Vagina (tissue), 2 donors: Measurements from ENCODE around the gene SERPING1.

Source experiments
- POLR2A ChIP-seq, 2 donors: fragments of 450-650 bp; IDR thresholded peaks; one replicate each; pipeline ENCODE4 v1.6.1; 2017; ENCODE audit warnings: antibody characterized with exemption in 2 of 2, mild to moderate bottlenecking in 2 of 2, moderate library complexity in 2 of 2
- POLR2AphosphoS5 ChIP-seq, 2 donors: sonication (generic); formaldehyde crosslinking; IDR thresholded peaks; one replicate each; pipeline ENCODE4 v1.9.0; 2017; ENCODE audit warnings: antibody characterized with exemption in 2 of 2, mild to moderate bottlenecking in 2 of 2, low read depth in 1 of 2; ENCODE audit not compliant: insufficient read depth in 1 of 2
- TF ChIP-seq, protein P1 (sequence below), 3 experiments: fragments of 450-650 bp in 2 of 3; fragments of 200-600 bp in 1 of 3; sonication (generic) in 1 of 3; IDR thresholded peaks; one replicate each; pipeline ENCODE4 v1.5.1; 2017 to 2019; ENCODE audit warnings: antibody characterized with exemption in 3 of 3, mild to moderate bottlenecking in 2 of 3, moderate library complexity in 2 of 3

DNA sequence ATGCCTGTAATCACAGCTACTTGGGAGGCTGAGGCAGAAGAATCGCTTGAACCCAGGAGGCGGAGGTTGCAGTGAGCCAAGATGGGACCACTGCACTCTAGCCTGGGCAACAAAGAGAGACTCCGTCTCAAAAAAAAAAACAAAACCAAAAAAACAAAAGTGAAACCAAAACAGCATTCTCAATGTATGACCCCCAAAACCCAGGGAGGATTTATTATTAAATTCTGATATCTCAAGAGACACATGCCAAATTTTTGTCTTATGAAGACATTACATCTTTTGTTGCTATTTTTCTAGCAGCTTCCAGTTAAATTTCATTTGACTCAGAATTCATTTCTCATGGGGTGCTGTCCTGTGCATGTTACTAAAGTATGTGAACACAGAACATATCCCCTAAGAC, 55.2 kb downstream of the SERPING1 start:
- TF ChIP-seq POLR2A (IDR thresholded peaks at IDR 0.05), result no peak
- TF ChIP-seq, protein P1, sequence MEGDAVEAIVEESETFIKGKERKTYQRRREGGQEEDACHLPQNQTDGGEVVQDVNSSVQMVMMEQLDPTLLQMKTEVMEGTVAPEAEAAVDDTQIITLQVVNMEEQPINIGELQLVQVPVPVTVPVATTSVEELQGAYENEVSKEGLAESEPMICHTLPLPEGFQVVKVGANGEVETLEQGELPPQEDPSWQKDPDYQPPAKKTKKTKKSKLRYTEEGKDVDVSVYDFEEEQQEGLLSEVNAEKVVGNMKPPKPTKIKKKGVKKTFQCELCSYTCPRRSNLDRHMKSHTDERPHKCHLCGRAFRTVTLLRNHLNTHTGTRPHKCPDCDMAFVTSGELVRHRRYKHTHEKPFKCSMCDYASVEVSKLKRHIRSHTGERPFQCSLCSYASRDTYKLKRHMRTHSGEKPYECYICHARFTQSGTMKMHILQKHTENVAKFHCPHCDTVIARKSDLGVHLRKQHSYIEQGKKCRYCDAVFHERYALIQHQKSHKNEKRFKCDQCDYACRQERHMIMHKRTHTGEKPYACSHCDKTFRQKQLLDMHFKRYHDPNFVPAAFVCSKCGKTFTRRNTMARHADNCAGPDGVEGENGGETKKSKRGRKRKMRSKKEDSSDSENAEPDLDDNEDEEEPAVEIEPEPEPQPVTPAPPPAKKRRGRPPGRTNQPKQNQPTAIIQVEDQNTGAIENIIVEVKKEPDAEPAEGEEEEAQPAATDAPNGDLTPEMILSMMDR (IDR thresholded peaks at IDR 0.05), result no peak
- TF ChIP-seq POLR2AphosphoS5 (IDR thresholded peaks at IDR 0.05; ENCODE audit: insufficient read depth in 1 of 2, low read depth in 1 of 2), result no peak
